GM12892 (cell line): ENCODE measurements around the gene PEAR1.

Experiments
- POLR2A ChIP-seq: IDR thresholded peaks from 2 replicates; pipeline ENCODE4 v1.6.1; 2011; ENCODE audit warnings: low read depth, low read length, control low read depth
- POLR2AphosphoS5 ChIP-seq: IDR thresholded peaks from 2 replicates; pipeline ENCODE4 v1.6.1; 2011; ENCODE audit warnings: low read depth, low read length, control low read depth

DNA sequence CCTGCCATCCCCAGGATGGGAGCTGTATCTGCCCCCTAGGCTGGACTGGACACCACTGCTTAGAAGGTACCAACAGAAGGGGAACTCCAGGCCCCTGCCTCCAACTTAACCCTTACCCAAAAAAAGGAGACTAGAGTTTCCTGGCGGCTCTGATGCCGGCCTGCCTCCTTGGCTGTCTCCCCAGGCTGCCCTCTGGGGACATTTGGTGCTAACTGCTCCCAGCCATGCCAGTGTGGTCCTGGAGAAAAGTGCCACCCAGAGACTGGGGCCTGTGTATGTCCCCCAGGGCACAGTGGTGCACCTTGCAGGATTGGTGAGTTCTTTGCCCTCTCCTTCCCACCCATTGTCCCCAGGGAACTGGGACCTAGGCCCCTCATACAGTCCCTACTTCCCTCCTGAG is 18.8 kb downstream of the PEAR1 start:
- TF ChIP-seq POLR2A = no peak
- TF ChIP-seq POLR2AphosphoS5 = no peak
